RCC 7860 (cell line): Measurements from ENCODE around the gene RRAD.
"Not testable (repeated sequence)": the region's sequence is repeated elsewhere in the genome, so short reads cannot be mapped to it uniquely, and the experiment has no call there.

Experiments used
- DNase-seq: peaks from one replicate; pipeline ENCODE4 v3.0.0-alpha.2; 2015; ENCODE audit warnings: low spot score
- FAIRE-seq: peaks from 2 replicates; lab custom pipeline; 2012; peaks lifted over from hg19 to GRCh38; lab: Jason Lieb, UNC

Gene RRAD

DNA sequence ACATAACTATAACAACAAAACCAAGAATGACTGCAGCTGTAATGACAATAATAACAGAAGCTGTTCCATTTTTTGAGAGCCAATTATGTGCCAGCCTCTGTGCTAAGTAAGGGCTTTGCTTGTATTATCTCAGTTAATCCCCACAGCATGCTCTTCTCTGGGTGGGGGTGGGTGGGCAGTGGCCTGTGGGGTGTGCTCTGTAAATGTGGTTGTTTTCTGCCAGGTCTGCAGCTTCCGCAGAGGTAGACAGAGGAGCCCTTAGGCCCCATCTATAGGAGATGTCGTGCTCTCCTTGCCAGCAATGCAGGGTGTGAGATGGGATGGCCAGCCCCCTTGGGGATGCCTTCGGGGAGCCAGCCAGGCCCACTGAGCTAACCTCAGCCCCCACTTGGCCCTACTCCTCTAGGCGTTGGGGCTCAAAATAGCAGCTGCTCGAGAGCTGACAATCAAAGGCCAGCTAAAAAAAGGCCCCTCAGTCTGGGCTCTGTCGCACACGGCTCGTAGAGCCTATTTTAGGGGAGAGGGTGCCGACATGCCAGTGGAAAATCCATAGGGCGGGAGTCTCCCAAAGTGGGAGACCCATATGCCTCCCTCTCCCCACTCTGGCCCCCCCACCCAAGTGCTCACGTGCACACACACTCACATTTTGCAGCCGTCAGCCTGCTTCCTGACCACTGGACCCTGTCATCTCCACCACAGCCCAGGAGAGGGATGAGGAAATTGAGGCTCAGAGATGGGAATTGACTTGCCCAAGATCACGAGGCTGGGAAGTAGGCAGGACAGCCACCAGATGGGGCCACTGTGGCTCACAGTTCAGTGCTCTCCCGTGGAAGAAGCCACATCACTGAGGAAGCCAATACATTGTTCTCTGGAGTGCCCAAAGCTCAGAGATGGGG lies 22.4 kb downstream of the RRAD start:
- DNase-seq (no peak), FAIRE-seq (no peak)

DNA sequence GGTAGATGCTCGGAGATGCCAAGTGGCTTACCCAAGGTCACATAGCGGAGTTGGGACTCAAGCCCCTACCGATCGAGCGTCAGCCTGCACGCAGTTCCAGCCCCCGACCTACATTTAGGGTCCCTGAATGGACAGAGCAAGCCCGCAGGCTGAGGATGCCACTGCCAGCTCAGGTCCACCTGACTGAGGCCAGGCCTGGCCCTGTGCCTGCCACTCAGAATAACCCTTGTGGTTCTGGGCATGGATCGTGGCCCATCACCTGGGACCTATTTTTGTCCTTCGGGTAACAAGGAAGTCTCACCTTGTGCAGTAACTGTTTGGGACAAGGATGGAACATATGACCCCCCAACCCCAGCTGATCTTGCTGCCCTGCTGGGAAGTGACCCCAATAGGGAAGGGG lies 23.7 kb downstream of the RRAD start:
- DNase-seq (no peak), FAIRE-seq (no peak)

DNA sequence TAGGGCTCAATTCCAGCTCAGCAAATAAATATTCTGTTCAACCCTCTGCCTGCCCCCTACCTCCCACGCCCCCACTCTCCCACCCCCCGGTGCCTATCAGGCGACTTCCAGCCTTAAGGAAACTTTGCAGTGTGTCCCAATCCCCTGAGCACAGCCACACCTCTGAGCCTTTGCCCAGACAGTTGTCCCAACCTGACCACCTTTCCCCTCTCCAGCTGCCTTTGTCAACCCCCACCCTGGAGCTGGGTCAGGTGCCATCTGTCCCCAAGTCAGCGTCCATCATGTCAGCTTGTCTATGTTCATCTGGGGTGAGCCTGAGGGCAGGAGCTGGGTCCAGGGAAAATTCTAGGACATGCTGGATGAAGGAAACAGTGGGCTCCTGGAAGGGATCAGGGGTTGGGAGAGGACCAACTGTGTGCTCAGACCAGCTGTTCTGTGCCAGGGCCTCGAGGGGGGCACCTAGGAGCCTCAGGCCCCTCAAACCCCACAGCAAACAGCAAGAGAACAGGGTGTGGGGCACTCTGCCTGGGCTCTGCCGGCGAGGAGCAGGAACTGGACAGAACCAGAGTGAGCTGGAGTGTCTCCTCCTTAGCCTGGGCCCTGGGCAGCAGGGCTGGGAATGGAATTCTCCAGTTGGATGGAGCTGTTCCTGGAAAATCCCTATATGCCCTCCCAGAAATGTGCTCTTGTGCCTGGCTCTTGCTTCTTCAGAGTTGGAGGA lies 24.5 kb downstream of the RRAD start:
- DNase-seq (no peak), FAIRE-seq (no peak)

DNA sequence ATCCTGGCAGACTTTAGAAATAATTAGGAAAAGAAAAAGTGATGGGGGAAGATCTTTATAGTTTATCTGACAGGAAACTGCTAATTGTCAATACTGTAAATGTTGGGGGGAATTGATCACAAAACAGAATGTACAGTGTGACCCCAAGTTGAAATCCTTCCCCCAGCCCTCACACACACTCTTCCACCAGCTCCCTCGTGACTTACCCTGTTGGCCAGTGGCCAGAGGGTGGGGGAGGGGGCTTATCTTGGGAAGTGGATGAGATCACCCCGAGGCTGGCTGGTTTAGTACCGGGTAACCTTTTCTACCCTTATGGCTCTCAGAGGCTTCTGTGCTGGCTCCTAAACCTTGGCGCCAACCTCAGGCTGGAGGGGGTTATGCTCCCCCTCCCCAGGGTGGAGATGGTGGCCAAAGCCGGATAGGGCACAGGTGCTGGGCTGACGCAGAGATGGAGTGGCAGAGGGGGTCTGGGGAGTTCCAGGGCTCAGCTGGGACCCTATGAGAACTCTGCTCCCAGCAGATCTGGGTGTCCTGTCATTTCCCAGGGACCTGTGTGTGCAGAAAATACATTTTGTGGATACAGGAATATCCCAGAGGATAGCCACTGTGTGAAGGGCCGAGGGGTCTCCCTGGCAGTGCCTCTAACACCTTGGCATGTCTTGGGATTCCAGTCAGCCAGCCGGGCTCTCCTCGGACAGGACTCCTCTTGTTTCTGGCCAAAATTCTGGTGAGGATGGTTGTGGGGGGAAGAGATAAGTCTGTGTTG lies 25.2 kb downstream of the RRAD start:
- FAIRE-seq (no peak), DNase-seq (peak; percentile 67)

DNA sequence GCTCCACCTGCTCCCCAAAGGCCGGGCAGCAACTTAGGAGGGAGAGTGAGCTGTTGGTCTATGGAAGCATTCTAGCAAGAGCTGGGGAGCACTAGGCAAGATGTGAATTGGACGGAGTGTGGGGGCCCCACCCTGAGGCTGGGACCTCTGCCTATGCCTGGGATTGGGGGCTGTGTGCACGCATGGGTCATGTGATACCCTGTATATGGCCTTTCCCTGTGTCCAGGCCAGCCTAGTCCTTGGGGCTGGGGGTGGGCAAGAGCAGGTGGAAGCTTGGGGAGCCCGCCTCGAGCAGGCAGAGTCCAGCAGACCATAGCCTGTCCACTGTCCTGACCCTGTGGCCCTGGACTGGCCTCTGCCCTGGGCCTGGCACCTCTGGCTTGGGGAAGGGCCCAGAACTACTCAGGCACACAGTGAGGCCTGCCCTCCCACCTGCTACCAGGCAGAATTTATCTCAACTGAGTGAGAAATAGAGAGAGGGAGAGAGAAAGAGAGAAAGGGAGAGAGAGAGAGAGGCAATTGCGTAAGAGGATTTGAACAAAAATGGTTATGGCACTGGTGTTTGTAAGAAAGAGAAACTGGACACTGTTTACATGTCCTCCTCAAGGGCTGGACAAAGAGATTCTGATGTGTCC lies 25.9 kb downstream of the RRAD start:
- DNase-seq (no peak), FAIRE-seq (no peak)

DNA sequence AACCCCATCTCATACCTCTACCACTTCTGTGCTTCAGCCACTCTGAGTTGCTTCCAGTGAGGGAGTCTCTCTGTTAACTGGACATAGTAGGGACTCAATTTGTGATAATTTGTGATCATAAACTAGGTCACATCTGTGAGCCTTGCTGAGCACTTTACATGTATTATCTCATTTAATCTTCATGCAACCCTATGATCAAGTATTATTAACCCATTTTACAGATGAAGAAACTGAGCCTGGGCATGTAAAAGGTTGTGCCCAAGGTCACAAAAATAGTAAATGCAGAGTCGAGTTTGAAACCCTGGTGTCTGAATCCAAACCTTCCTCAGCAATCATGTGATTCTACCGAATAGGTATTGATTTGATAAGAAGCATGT lies 26.4 kb downstream of the RRAD start:
- DNase-seq = no peak

DNA sequence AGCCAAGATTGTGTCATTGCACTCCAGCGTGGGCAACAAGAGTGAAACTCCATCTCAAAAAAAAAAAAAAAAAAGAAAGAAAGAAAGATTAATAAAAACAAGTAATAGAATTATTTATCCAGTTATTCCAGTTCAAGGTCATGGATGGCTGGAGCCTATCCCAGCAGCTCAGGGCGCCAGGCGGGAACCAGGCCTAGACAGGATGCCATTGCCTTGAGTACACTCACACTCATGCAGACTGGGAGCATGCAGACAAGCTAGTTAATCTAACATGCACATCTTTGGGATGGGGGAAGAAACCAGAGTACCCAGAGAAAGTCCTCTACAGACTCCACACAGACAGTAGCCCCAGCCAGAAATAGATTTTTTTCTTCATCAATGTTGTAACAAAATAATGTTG lies 27.1 kb downstream of the RRAD start:
- FAIRE-seq (peak; percentile 88), DNase-seq (peak; percentile 84)

More for the DNA sequence above, 26.4 kb downstream of the RRAD start:
- no peak for FAIRE-seq

DNA sequence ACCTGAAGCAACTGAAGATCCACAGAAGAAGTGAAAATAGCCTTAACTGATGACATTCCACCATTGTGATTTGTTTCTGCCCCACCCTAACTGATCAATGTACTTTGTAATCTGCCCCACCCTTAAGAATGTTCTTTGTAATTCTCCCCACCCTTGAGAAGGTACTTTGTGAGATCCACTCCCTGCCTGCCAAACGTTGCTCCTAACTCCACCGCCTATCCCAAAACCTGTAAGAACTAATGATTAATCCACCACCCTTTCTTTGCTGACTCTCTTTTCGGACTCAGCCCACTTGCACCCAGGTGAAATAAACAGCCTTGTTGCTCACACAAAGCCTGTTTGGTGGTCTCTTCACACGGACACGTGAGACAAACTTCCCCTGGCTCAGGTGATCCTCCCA lies 28.7 kb downstream of the RRAD start:
- not testable (repeated sequence) for FAIRE-seq

DNA sequence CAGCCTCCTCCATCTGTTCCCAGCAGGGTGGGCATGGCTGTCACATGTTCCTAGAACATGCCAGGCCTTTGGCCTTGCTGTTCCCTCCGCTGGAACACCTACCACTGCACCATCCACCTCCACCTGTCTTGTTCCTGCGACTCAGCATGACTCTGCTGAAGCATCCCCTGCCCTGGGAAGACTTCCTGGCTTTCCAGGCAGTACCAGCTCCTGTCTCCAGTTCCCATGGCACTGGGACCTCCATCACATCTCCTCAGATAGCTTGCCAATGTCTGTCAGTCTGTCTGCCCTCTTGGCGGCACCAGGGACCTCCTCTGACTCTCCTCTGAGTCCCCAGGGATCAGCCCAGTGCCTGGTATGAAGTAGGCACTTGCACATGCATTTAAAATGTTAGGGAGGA lies 29.3 kb downstream of the RRAD start:
- DNase-seq (no peak), FAIRE-seq (no peak)

More for the DNA sequence above, 28.7 kb downstream of the RRAD start:
- not testable (repeated sequence) for DNase-seq

DNA sequence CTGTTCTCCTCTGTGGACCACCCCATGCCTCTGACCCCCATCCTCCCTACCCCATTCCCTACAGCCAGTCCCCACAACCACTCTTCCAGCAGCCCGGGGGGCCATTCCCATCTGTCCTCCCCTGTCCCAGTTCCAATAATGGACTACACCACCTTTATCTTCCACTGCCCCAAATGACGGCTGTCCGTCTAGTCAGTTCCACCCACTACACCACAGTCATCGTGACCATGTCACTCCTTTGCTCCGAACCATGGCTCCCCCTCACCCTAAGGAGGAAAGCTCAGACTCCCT lies 29.7 kb downstream of the RRAD start:
- DNase-seq = no peak
- FAIRE-seq = no peak

DNA sequence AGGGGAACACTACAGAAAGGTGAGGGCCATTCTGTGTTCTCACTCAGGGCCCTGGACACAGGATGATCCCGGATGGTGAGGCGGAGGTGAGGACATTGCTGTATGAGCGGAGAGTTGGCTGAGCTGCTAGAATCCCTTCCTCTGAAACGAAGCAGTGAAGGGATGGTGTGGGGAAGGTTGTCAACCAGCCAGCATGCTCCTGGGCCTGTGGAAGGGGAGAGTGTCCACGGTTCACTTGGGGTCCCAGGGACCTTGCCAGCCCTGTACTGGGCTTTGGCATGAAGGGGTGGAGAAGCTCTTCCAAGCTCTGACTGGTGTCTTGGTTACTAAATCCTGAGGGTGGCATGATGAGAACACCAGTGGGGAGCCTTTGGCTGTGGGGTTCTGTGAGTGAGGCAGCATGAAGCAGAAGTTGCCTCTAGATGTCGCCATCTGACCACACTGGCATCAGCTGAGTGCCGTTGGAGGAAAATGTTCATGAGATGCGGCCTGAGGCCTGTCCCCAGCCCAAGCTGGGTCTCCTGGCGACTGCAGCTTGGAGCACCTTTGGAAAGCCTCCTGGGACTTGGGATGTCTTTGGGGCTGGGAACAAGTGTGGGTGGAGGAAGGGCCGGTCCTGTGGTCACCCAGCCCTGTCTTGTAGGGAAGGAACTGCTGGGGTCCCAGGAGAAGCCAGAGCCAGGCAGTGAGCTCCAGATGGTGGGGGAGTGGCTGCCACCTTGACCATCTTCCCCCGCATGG lies 30.2 kb downstream of the RRAD start:
- DNase-seq (peak; percentile 54), FAIRE-seq (no peak)

DNA sequence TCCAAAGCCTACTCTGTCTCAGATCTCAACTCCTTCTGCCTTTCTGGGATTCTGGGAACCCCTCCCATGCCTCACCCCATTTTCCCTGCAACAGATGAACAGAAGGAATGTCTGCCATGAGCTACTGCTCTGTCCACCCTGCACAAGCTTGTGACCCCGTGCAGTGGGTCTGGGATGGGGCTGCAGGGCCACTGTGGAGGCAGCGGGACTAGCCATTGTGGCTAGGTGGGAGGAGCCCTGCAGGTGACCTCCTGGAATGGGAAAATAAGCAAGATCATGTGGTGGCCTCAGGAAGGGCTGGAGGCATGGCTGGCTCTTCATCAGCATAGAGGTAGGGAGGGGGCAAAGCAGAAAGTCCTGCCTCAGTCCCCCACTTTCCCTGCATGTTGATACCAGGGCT lies 31.3 kb downstream of the RRAD start:
- FAIRE-seq (no peak), DNase-seq (no peak)

DNA sequence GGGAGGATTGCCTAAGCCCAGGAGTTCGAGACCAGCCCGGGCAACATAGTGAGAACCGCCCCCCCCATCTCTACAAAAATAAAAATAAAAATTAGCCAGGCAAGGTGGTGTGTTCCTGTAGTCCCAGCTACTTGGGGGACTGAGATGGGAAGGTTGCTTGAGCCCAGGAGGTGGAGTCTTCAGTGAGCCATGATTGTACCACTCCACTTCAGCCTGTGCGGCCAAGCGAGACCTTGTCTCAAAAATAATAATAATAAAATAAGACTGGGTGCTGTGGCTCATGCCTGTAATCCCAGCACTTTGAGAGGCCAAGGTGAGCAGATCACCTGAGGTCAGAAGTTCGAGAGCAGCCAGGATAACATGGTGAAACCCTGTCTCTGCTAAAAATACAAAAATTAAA lies 33.5 kb downstream of the RRAD start:
- no peak for FAIRE-seq
- DNase-seq = no peak

DNA sequence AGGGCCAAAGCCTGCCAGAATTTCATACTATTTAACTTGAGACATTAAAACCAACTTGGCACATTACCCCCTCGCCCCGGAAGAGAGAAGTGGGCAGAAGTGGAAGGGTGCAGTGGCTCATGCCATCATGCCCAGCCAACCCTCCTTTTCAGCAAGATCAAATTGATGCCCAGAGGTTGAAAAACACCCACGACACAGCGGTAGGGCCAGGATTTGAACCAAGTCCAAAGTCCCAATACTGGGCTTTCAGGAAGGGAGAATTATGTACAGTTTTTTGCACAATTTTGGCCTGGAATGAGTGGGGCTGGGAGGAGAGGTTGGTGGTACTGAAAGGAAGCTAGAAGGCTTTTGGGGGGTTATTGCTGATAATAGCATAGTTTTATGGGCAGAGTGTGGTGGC lies 34.0 kb downstream of the RRAD start:
- no peak for DNase-seq
- no peak for FAIRE-seq

DNA sequence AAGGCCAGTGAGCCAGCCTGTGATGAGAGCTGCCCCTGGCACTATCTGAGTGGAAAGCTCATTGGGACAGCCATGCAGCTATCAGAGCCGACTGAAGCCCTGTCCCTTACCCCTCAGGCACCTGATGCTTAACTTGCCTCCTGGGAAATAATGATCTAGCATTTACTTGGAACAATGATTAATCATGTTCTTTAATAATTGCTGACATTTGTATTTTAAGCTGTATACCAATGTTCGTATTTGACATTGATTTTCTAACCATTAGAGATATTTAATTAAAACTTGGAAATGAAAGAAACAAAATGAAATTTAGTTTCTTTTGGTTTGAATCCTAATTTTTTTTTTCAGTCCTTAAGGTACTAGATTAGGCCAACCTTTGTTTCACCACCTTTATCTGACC lies 34.5 kb downstream of the RRAD start:
- FAIRE-seq = no peak
- DNase-seq = no peak

DNA sequence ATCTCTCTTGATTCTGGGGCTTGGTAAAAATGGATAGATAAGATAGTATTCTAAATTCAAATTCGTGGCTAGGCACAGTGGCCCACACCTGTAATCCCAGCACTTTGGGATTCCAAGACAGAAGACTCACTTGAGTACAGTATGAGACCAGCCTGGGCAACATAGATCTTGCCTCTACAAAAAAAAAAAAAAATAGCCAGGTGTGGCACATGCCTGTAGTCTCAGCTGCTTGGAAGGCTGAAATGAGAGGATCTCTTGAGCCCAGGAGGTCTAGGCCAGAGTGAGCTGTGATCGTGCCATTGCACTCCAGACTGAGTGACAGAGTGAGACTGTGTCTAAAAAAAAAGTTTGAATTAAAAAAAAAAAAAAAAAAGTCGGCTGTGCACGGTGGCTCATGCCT lies 35.7 kb downstream of the RRAD start:
- DNase-seq (no peak), FAIRE-seq (no peak)

DNA sequence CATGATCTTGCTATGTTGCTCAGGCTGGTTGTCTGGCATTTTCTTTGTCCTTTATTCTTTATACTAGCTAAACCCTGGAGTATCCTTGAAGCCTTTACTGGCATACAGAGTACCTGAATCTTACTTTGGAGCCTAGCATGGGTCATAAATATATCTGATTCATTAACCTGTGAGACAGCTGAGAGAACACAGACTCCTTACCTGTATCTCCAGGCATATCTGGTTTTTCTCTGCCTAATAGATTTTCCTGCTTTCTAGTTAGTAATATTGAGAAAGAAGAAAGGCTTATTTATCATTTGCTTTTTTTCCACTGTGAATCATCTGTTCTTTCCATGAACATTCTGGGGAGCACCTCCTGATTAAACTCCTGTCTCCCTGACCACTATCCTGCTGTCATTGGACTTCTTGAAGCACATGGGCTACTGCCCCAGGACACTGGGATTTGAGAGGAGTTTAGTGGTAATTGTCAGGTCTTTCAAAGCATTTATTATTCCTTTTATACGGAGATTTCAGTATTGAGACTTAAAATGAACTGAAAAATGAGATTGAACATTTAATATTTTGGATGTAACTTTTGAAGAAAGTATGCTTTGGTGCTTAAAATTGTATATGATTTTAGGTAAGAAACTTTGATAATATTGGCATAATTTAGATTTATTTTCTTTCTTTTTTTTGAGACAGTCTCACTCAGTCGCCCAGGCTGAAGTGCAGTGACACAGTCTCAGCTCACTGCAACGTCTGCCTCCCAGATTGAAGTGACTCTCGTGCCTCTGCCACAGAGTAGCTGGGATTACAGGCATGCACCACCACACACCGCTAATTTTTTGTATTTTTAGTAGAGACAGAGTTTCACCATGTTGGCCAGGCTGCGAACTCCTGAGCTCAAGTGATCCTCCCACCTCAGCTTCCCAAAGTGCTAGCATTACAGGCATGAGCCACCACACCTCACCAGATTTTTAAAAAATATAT lies 36.4 kb downstream of the RRAD start:
- no peak for FAIRE-seq

DNA sequence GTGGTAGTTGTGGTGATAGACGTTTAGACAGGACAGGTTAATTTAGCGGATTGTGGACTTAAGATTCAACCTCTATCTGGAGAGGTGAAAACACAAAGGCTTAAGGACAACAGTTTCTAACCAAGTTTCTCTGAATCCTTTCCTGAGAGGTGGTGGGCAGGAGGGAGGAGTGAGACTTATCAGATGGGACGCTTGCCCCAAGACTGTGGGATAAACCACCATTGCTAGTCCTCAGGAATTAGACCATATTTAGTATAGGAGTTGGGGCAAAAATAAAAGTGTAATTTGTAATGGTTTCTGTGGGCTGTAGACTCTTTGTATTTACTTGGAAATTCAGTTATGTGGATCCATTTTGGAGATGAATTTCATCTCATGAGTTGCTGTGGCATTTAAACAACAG lies 38.4 kb downstream of the RRAD start:
- DNase-seq = no peak
- no peak for FAIRE-seq

More for the DNA sequence above, 36.4 kb downstream of the RRAD start:
- DNase-seq = no peak

DNA sequence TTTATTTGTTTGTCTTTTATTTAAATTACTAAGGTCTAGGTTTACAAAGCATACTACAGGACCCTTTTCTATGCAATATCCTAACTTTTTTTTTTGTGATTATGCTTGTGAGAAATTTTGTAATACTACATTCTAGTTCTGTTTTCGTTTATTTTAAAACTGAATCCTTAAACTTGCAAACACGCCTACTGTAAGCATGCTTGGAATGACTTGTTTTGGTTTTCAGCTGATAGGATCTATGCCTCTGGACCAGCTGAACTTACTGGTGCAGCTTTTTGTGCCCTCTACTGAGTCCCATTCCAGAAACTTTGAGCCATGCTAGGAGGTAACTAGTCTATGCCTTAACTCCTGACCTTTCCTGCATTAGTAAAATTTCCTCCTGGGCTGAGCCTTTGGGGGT lies 39.0 kb downstream of the RRAD start:
- FAIRE-seq = no peak

More for the DNA sequence above, 39.0 kb downstream of the RRAD start:
- no peak for DNase-seq
